ENCODE results near the gene MSH2. TPM values are rescaled to one million over a fixed set of nuclear protein-coding genes. Genes with fewer than 3 reads are reported as not detected.
"Not testable (repeated sequence)": the region's sequence is repeated elsewhere in the genome, so short reads cannot be mapped to it uniquely, and the experiment has no call there.

The MSH2 gene
- total RNA-seq, 1 donor from 2014 or later, result 81.9 TPM

DNA sequence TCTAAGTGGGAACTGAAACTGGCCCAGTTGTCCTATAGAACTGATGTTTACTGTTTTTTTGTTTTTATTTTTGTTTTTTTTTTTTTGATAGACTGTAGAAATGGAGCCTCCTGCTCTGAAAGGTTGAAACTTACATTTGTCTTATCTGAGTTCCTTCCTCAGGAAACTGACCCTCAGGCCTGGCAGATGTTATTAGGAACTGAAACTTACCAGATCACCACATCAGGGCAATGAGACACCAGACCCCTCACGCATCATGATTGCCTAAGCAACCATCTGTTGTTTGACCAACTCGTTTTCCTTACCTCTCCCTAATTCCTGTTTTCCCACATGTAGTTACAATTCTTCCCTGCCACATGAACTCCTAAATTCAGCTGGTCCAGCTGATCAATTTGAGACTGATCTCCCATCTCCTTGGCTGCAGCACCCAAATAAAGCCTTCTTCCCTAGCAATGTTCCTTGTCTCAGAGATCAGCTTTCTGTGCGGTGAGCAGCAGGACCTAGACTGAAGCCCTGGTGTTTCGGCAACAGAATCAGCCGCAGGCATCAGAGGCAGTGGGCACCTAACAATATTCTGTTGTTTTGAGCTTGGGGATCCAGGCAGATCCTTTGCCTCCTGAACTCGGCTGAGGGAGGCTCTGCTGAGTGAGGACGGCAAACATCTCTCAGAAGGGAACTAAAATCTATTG, 96.8 kb downstream of the MSH2 start:
- no peak for DNase-seq (ENCODE audit: low read depth, low spot score)
- no peaks in the 10 kb centered on the region for H3K4me1 Mint-ChIP-seq

DNA sequence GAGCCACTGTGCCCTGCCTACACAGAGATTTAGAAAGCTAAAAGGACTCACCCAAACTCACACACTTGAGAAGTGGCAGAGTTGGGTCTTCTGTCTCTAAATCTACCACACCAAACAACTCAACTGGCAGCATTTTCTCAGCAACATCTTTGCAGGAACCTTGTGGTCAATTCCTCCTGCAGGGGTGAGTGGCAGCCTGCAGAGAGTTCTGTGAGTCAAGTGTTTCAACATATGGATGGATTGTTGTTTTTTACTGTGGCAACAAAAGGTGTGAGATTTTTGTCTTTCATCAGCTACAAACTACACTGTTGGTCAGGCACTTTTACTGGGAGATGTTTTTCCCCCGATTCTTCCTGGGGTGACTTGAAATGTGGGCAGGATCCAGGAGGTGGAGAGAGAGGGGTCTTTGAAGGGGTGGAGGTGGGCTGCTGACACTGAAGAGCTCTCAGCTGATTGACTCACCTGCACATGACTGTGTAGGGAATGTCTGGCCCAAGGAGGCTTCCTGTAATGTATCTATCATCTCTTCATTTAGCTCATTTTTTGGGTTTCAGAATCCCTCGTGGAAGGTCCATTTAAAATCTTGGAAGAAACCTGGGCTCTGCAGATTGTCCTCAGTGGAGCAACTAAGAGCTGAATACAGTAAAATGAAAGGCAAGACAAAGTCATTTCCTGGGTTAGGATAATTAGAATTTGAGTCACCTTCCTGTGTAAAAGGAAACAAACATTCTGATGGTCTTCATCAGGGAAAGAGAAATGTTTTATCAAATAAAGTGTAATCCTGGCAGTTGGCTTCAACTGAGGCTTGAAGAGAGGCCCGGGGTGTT, 98.6 kb downstream of the MSH2 start:
- TF ChIP-seq, protein P1, sequence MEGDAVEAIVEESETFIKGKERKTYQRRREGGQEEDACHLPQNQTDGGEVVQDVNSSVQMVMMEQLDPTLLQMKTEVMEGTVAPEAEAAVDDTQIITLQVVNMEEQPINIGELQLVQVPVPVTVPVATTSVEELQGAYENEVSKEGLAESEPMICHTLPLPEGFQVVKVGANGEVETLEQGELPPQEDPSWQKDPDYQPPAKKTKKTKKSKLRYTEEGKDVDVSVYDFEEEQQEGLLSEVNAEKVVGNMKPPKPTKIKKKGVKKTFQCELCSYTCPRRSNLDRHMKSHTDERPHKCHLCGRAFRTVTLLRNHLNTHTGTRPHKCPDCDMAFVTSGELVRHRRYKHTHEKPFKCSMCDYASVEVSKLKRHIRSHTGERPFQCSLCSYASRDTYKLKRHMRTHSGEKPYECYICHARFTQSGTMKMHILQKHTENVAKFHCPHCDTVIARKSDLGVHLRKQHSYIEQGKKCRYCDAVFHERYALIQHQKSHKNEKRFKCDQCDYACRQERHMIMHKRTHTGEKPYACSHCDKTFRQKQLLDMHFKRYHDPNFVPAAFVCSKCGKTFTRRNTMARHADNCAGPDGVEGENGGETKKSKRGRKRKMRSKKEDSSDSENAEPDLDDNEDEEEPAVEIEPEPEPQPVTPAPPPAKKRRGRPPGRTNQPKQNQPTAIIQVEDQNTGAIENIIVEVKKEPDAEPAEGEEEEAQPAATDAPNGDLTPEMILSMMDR (conservative IDR thresholded peaks at IDR 0.05), result no peak
- Mint-ChIP-seq H3K9me3 (peaks cover 23% of the 10 kb centered on the region), H3K4me1 (no peaks in the 10 kb centered on the region), H3K4me3 (no peak overlapping the region), H3K27ac (ENCODE audit: unreplicated experiment) (no peak overlapping the region), H3K36me3 (ENCODE audit: low read depth) (peaks cover 23% of the 10 kb centered on the region), H3K27me3 (ENCODE audit: low read depth) (no peaks in the 10 kb centered on the region)
- DNase-seq (ENCODE audit: low read depth, low spot score), result no peak

More for the DNA sequence above, 96.8 kb downstream of the MSH2 start:
- peaks cover 23% of the 10 kb centered on the region for H3K36me3 Mint-ChIP-seq (ENCODE audit: low read depth)
- no peak overlapping the region for H3K27ac Mint-ChIP-seq (ENCODE audit: unreplicated experiment)
- no peak overlapping the region for H3K4me3 Mint-ChIP-seq
- peaks cover 21% of the 10 kb centered on the region for H3K9me3 Mint-ChIP-seq
- TF ChIP-seq, protein P1 (conservative IDR thresholded peaks at IDR 0.05), result no peak
- H3K27me3 Mint-ChIP-seq (ENCODE audit: low read depth), result no peaks in the 10 kb centered on the region

DNA sequence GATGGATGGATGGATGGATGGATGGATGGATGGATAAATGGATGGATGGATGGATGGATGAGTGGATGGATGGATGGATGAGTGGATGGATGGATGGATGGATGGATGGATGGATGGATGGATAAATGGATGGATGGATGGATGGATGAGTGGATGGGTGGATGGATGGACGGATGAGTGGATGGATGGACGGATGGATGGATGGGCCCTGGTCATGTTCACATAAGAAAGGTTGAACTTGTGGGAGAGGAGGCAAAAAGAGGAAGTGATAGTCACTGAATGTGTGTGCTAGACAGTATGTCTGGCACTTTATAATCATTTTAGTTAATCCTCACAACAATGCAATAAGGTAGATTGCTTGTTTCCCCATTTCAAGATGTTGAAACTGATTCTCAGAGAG, 99.5 kb downstream of the MSH2 start:
- DNase-seq (ENCODE audit: low read depth, low spot score); H3K4me1 Mint-ChIP-seq; H3K27ac Mint-ChIP-seq (ENCODE audit: unreplicated experiment); H3K27me3 Mint-ChIP-seq (ENCODE audit: low read depth); H3K4me3 Mint-ChIP-seq: not testable (repeated sequence)
- peaks cover 23% of the 10 kb centered on the region for H3K9me3 Mint-ChIP-seq
- peaks cover 23% of the 10 kb centered on the region for H3K36me3 Mint-ChIP-seq (ENCODE audit: low read depth)

DNA sequence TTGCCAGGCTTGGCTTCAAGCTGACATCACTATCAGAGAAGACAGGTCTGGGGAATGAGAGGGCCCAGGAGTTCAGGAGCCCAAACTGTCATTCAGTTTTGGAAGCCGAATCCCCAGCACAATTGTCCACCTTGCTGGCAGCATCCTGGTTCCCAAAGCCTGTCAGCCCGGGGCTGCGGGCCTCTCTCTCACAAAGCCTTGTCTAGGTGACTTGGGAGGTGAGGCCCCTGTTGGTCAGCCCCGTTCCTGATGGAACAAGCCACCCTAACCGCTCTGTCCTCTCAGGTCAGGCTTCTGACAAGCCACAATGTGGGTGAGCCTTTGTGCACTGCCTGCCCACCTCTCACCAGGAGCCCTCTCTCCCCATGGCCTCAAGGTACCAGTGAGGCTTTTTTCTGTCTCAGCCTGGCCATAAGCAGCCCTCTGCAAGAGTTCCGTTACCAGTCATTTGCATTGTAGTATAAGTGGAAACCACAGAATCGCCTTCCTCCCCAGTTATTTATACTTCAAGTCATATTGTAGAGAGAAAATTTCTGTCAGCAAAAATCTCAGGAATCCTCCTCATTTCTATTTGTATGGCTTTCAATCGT, 100.6 kb downstream of the MSH2 start:
- TF ChIP-seq, protein P1 (conservative IDR thresholded peaks at IDR 0.05), result no peak
- no peak for DNase-seq (ENCODE audit: low read depth, low spot score)
- Mint-ChIP-seq H3K27me3 (ENCODE audit: low read depth) (no peaks in the 10 kb centered on the region), H3K27ac (ENCODE audit: unreplicated experiment) (no peak overlapping the region), H3K9me3 (peaks cover 20% of the 10 kb centered on the region), H3K36me3 (ENCODE audit: low read depth) (peaks cover 19% of the 10 kb centered on the region), H3K4me3 (no peak overlapping the region), H3K4me1 (no peaks in the 10 kb centered on the region)

DNA sequence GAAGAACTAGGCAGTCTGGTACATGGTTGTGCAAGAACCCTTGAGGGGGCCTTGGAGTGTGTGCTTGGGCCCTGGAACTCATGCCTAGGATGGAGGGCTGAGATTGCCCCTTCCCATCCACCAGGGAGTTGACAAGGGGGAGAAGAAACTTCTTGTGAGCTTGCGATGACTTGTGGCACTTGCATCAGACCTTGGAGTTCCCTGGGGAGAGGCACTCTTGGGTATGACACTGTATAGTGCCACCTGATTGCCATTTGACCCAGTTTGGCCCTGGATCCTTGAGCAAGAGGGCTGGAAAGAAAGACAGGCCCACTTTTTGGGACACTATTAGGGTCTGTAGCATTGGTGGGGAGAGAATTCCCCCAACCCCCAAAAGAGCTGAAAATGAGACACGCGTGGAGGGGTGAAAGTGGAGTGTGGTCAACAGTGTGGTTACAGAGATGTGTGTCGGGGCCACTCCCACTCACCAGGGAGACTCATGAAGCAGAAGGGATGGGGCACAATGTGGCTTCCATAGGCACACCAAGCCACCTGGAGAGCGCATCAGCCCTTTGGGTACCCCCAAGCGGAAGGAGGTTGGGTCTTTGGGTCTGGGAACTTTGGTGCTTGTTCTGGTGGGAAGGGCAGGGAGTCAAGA, 101.3 kb downstream of the MSH2 start:
- no peak for DNase-seq (ENCODE audit: low read depth, low spot score)
- no peaks in the 10 kb centered on the region for H3K27me3 Mint-ChIP-seq (ENCODE audit: low read depth)
- peaks cover 15% of the 10 kb centered on the region for H3K36me3 Mint-ChIP-seq (ENCODE audit: low read depth)
- peaks cover 18% of the 10 kb centered on the region for H3K9me3 Mint-ChIP-seq
- peak overlapping the region; percentile 19 for H3K27ac Mint-ChIP-seq (ENCODE audit: unreplicated experiment)
- TF ChIP-seq, protein P1 (conservative IDR thresholded peaks at IDR 0.05), result no peak
- no peak overlapping the region for H3K4me3 Mint-ChIP-seq
- H3K4me1 Mint-ChIP-seq, result no peaks in the 10 kb centered on the region

All from neural crest cell (in vitro differentiated cells).